Activated naive CD4-positive, alpha-beta T cell treated with anti-CD3 and anti-CD28 coated beads, Interleukin-2, amount 10 ng/mL, durations not matched to agents 7 days and 5 days (primary cell): ENCODE data around the gene TMEM114.

ENCODE experiments used
- CTCF ChIA-PET: fragments of 350-600 bp; sonication (Branson Sonifier 250); formaldehyde crosslinking; loops from one replicate; lab custom pipeline; 2021; ENCODE audit warnings: antibody characterized with exemption; lab: Charles Lee
- DNase-seq: peaks from one replicate; pipeline ENCODE4 v3.0.0-alpha.2; 2020
- H3K27ac Mint-ChIP-seq: one replicate; pipeline ENCODE4 v1.8.0; 2021; ENCODE audit warnings: mild to moderate bottlenecking, moderate library complexity, mixed read lengths
- H3K27me3 Mint-ChIP-seq: one replicate; pipeline ENCODE4 v1.8.0; 2021; ENCODE audit warnings: mild to moderate bottlenecking, mixed read lengths
- H3K36me3 Mint-ChIP-seq: one replicate; pipeline ENCODE4 v1.8.0; 2021; ENCODE audit warnings: mixed read lengths
- H3K4me1 Mint-ChIP-seq: one replicate; pipeline ENCODE4 v1.8.0; 2021; ENCODE audit warnings: mixed read lengths
- H3K4me3 Mint-ChIP-seq: one replicate; pipeline ENCODE4 v1.8.0; 2021; ENCODE audit warnings: mild to moderate bottlenecking, moderate library complexity, mixed read lengths
- H3K9me3 Mint-ChIP-seq: one replicate; pipeline ENCODE4 v1.8.0; 2021; ENCODE audit warnings: mixed read lengths

TMEM114 gene

GRCh38 chr16:8591451-8591850, 1.1 kb upstream of the TMEM114 start:
- no peak for DNase-seq
- no peak overlapping the region for H3K4me3 Mint-ChIP-seq
- no peak overlapping the region for H3K27ac Mint-ChIP-seq

GRCh38 chr16:8590811-8591210, 500 bp upstream of the TMEM114 start:
- no peak overlapping the region for H3K27ac Mint-ChIP-seq
- H3K36me3 Mint-ChIP-seq = no peaks in the 10 kb centered on the region
- no peaks in the 10 kb centered on the region for H3K4me1 Mint-ChIP-seq
- CTCF ChIA-PET = no interaction called here
- H3K4me3 Mint-ChIP-seq = no peak overlapping the region
- no peaks in the 10 kb centered on the region for H3K9me3 Mint-ChIP-seq
- H3K27me3 Mint-ChIP-seq = peaks cover 11% of the 10 kb centered on the region
- no peak for DNase-seq

More at GRCh38 chr16:8591451-8591850, 1.1 kb upstream of the TMEM114 start:
- Mint-ChIP-seq H3K4me1 (no peaks in the 10 kb centered on the region), H3K9me3 (no peaks in the 10 kb centered on the region), H3K36me3 (no peaks in the 10 kb centered on the region), H3K27me3 (peaks cover 5% of the 10 kb centered on the region)
- CTCF ChIA-PET = no interaction called here

GRCh38 chr16:8589057-8589899, 1.0 kb downstream of the TMEM114 start:
- Mint-ChIP-seq H3K27ac (no peak overlapping the region), H3K4me1 (no peaks in the 10 kb centered on the region), H3K27me3 (peaks cover 22% of the 10 kb centered on the region), H3K36me3 (no peaks in the 10 kb centered on the region), H3K4me3 (no peak overlapping the region), H3K9me3 (no peaks in the 10 kb centered on the region)
- CTCF ChIA-PET = no interaction called here
- no peak for DNase-seq

GRCh38 chr16:8588682-8589056, 1.6 kb downstream of the TMEM114 start:
- H3K4me3 Mint-ChIP-seq = no peak overlapping the region
- no peaks in the 10 kb centered on the region for H3K36me3 Mint-ChIP-seq
- CTCF ChIA-PET = no interaction called here
- DNase-seq = no peak
- H3K27ac Mint-ChIP-seq = peak overlapping the region; percentile 30
- H3K27me3 Mint-ChIP-seq = peaks cover 22% of the 10 kb centered on the region
- no peaks in the 10 kb centered on the region for H3K9me3 Mint-ChIP-seq
- no peaks in the 10 kb centered on the region for H3K4me1 Mint-ChIP-seq

- Mint-ChIP-seq H3K36me3 (no peaks in the 10 kb centered on the region), H3K27ac (no peak overlapping the region), H3K9me3 (no peaks in the 10 kb centered on the region), H3K27me3 (peaks cover 26% of the 10 kb centered on the region), H3K4me1 (no peaks in the 10 kb centered on the region), H3K4me3 (no peak overlapping the region)
- CTCF ChIA-PET = no interaction called here
- DNase-seq = no peak
Measured at GRCh38 chr16:8587065-8587464, 3.2 kb downstream of the TMEM114 start.

- Mint-ChIP-seq H3K27me3 (peaks cover 31% of the 10 kb centered on the region), H3K4me1 (no peaks in the 10 kb centered on the region), H3K36me3 (no peaks in the 10 kb centered on the region), H3K27ac (no peak overlapping the region), H3K9me3 (no peaks in the 10 kb centered on the region), H3K4me3 (no peak overlapping the region)
- no peak for DNase-seq
- CTCF ChIA-PET = no interaction called here
Measured at GRCh38 chr16:8585857-8586256, 4.5 kb downstream of the TMEM114 start.

- no peak overlapping the region for H3K27ac Mint-ChIP-seq
- DNase-seq = no peak
- H3K4me3 Mint-ChIP-seq = no peak overlapping the region
- H3K4me1 Mint-ChIP-seq = no peaks in the 10 kb centered on the region
- CTCF ChIA-PET = no interaction called here
- no peaks in the 10 kb centered on the region for H3K36me3 Mint-ChIP-seq
- H3K9me3 Mint-ChIP-seq = no peaks in the 10 kb centered on the region
- H3K27me3 Mint-ChIP-seq = peaks cover 31% of the 10 kb centered on the region
Measured at GRCh38 chr16:8585041-8585440, 5.3 kb downstream of the TMEM114 start.

- CTCF ChIA-PET = interaction anchor here (3.6 kb wide), 1 partner anchor 11 kb away, joined by 16 read pairs; no protein-coding TSS in a partner anchor
- no peaks in the 10 kb centered on the region for H3K4me1 Mint-ChIP-seq
- H3K4me3 Mint-ChIP-seq = no peak overlapping the region
- peaks cover 31% of the 10 kb centered on the region for H3K27me3 Mint-ChIP-seq
- no peak for DNase-seq
- no peaks in the 10 kb centered on the region for H3K9me3 Mint-ChIP-seq
- H3K36me3 Mint-ChIP-seq = no peaks in the 10 kb centered on the region
- no peak overlapping the region for H3K27ac Mint-ChIP-seq
Measured at GRCh38 chr16:8583732-8584131, 6.6 kb downstream of the TMEM114 start.

- DNase-seq = no peak
- Mint-ChIP-seq H3K9me3 (no peaks in the 10 kb centered on the region), H3K36me3 (no peaks in the 10 kb centered on the region), H3K4me3 (no peak overlapping the region), H3K27me3 (peaks cover 31% of the 10 kb centered on the region), H3K4me1 (no peaks in the 10 kb centered on the region), H3K27ac (no peak overlapping the region)
- CTCF ChIA-PET = interaction anchor here (3.6 kb wide), 1 partner anchor 11 kb away, joined by 16 read pairs; no protein-coding TSS in a partner anchor
Measured at GRCh38 chr16:8583199-8583598, 7.1 kb downstream of the TMEM114 start.

GRCh38 chr16:8581831-8582580, 8.3 kb downstream of the TMEM114 start:
- Mint-ChIP-seq H3K27me3 (peaks cover 40% of the 10 kb centered on the region), H3K4me3 (no peak overlapping the region), H3K27ac (no peak overlapping the region), H3K36me3 (no peaks in the 10 kb centered on the region), H3K4me1 (no peaks in the 10 kb centered on the region), H3K9me3 (no peaks in the 10 kb centered on the region)
- CTCF ChIA-PET = interaction anchor here (3.6 kb wide), 1 partner anchor 10 kb away, joined by 16 read pairs; no protein-coding TSS in a partner anchor
- no peak for DNase-seq

GRCh38 chr16:8579559-8579958, 10.8 kb downstream of the TMEM114 start:
- Mint-ChIP-seq H3K36me3 (no peaks in the 10 kb centered on the region), H3K4me3 (no peak overlapping the region), H3K9me3 (no peaks in the 10 kb centered on the region), H3K27me3 (peaks cover 28% of the 10 kb centered on the region), H3K27ac (no peak overlapping the region), H3K4me1 (no peaks in the 10 kb centered on the region)
- no peak for DNase-seq
- CTCF ChIA-PET = interaction anchor here (1.2 kb wide), 1 partner anchor 302 kb away, joined by 3 read pairs; no protein-coding TSS in a partner anchor

GRCh38 chr16:8577678-8578304, 12.5 kb downstream of the TMEM114 start:
- Mint-ChIP-seq H3K27me3 (peaks cover 38% of the 10 kb centered on the region), H3K4me1 (no peaks in the 10 kb centered on the region), H3K27ac (no peak overlapping the region), H3K4me3 (no peak overlapping the region), H3K36me3 (no peaks in the 10 kb centered on the region), H3K9me3 (no peaks in the 10 kb centered on the region)
- DNase-seq = no peak
- CTCF ChIA-PET = no interaction called here

GRCh38 chr16:8576141-8577004, 13.9 kb downstream of the TMEM114 start:
- H3K4me3 Mint-ChIP-seq = no peak overlapping the region
- no peaks in the 10 kb centered on the region for H3K4me1 Mint-ChIP-seq
- H3K9me3 Mint-ChIP-seq = no peaks in the 10 kb centered on the region
- no peak overlapping the region for H3K27ac Mint-ChIP-seq
- CTCF ChIA-PET = interaction anchor here (0.6 to 5.4 kb wide), 2 partner anchors 69 to 1546 kb away, joined by 3 to 21 read pairs; no protein-coding TSS in a partner anchor
- DNase-seq = no peak
- H3K36me3 Mint-ChIP-seq = no peaks in the 10 kb centered on the region
- peaks cover 37% of the 10 kb centered on the region for H3K27me3 Mint-ChIP-seq
